A549 (cell line): ENCODE measurements around the gene ZBTB12. TPM values are rescaled to one million over a fixed set of nuclear protein-coding genes. Genes with fewer than 3 reads are reported as not detected.

Source experiments
- ATAC-seq, 2 experiments: fragments of 200-7000 bp in 1 of 2; fragments of >200 bp in 1 of 2; cut with Nextera tagmentation in 1 of 2; cut with Tn5 transposase in 1 of 2; 3 replicates each; pipeline versions ENCODE4 v1.8.0 to v1.9.1; 2018 to 2020; ENCODE audit warnings: mild to moderate bottlenecking in 1 of 2, moderate library complexity in 1 of 2
- CTCF ChIA-PET: fragments of 300-600 bp; sonication (Branson Sonifier 250); formaldehyde crosslinking; extraction: SDS; loops from one replicate; lab custom pipeline; 2021; ENCODE audit warnings: antibody characterized with exemption, inconsistent platforms; lab: Yijun Ruan, JAX
- POLR2A ChIA-PET: fragments of 350-600 bp; formaldehyde crosslinking; extraction: SDS; loops from one replicate; lab custom pipeline; 2021; ENCODE audit warnings: antibody characterized with exemption, inconsistent platforms; lab: Yijun Ruan, JAX
- DNase-seq, 2 experiments: peaks; one replicate each; pipeline versions ENCODE4 v3.0.0 to v3.0.0-alpha.2; 2011 to 2016; ENCODE audit warnings: low read depth in 1 of 2, low spot score in 1 of 2
- FAIRE-seq: peaks from 2 replicates; lab custom pipeline; 2011; peaks lifted over from hg19 to GRCh38; lab: Jason Lieb, UNC
- H3K27ac ChIP-seq, 2 experiments: fragments of >200 bp; sonication (Bioruptor Twin); formaldehyde crosslinking; 3 replicates each; pipeline ENCODE4 v1.5.1; 2016 to 2017
- H3K4me1 ChIP-seq: fragments of >200 bp; sonication (Bioruptor Twin); formaldehyde crosslinking; 3 replicates; pipeline ENCODE4 v1.6.1; 2016
- H3K4me2 ChIP-seq: fragments of >200 bp; sonication (Bioruptor Twin); formaldehyde crosslinking; 3 replicates; pipeline ENCODE4 v1.6.1; 2016
- H3K4me3 ChIP-seq: fragments of >200 bp; sonication (Bioruptor Twin); formaldehyde crosslinking; 3 replicates; pipeline ENCODE4 v1.5.1; 2016
- H3K9me3 ChIP-seq: fragments of >200 bp; sonication (Bioruptor Twin); formaldehyde crosslinking; 3 replicates; pipeline ENCODE4 v1.6.1; 2016
- ATOH8 ChIP-seq: fragments of 250-450 bp; sonication (Bioruptor Pico); IDR thresholded peaks from 2 replicates; pipeline ENCODE4 v1.5.0; 2020; ENCODE audit warnings: low read depth, mild to moderate bottlenecking, moderate library complexity
- CEBPB ChIP-seq, 2 experiments: fragments of >200 bp in 1 of 2; sonication (Bioruptor Twin) in 1 of 2; formaldehyde crosslinking in 1 of 2; IDR thresholded peaks; 2 replicates each; pipeline ENCODE4 v1.6.1; 2012 to 2016
- EP300 ChIP-seq, 2 experiments: fragments of >200 bp; sonication (Bioruptor Twin); formaldehyde crosslinking; IDR thresholded peaks; 2 replicates in 1 of 2; 3 replicates in 1 of 2; pipeline ENCODE4 v1.6.1; 2016 to 2017
- FOXS1 ChIP-seq: fragments of 250-450 bp; sonication (Bioruptor Pico); IDR thresholded peaks from 2 replicates; pipeline ENCODE4 v1.5.0; 2020; ENCODE audit warnings: mild to moderate bottlenecking, moderate library complexity
- GATA3 ChIP-seq: IDR thresholded peaks from 2 replicates; pipeline ENCODE4 v1.6.1; 2012; ENCODE audit warnings: borderline replicate concordance
- HES2 ChIP-seq: fragments of >200 bp; sonication (Bioruptor Twin); formaldehyde crosslinking; IDR thresholded peaks from 2 replicates; pipeline ENCODE4 v1.6.1; 2016
- HOXB13 ChIP-seq: fragments of 250-450 bp; sonication (Bioruptor Pico); IDR thresholded peaks from 2 replicates; pipeline ENCODE4 v1.5.0; 2020; ENCODE audit warnings: low read depth, mild to moderate bottlenecking, moderate library complexity
- JUNB ChIP-seq: fragments of >200 bp; sonication (Bioruptor Twin); formaldehyde crosslinking; IDR thresholded peaks from 2 replicates; pipeline ENCODE4 v1.6.1; 2016
- KDM1A ChIP-seq: fragments of 200-600 bp; sonication (generic); IDR thresholded peaks from 2 replicates; pipeline ENCODE4 v1.6.1; 2016; ENCODE audit warnings: low read depth, mild to moderate bottlenecking
- MAFK ChIP-seq: fragments of 450-650 bp; IDR thresholded peaks from 2 replicates; pipeline ENCODE4 v1.6.1; 2014; ENCODE audit not compliant: partially characterized antibody
- MAX ChIP-seq: IDR thresholded peaks from 2 replicates; pipeline ENCODE4 v1.6.1; 2012
- NR3C1 ChIP-seq: fragments of >200 bp; sonication (Bioruptor Twin); formaldehyde crosslinking; IDR thresholded peaks from 3 replicates; pipeline ENCODE4 v1.6.1; 2017
- PBX3 ChIP-seq: IDR thresholded peaks from 2 replicates; pipeline ENCODE4 v1.6.1; 2012
- PHF8 ChIP-seq: fragments of 200-600 bp; sonication (generic); IDR thresholded peaks from 2 replicates; pipeline ENCODE4 v1.6.1; 2016; ENCODE audit warnings: low read depth, mild to moderate bottlenecking, antibody characterized with exemption, moderate library complexity, borderline replicate concordance
- RAD21 ChIP-seq, 2 experiments: fragments of >200 bp in 1 of 2; sonication (Bioruptor Twin) in 1 of 2; formaldehyde crosslinking in 1 of 2; IDR thresholded peaks in 1 of 2; conservative IDR thresholded peaks in 1 of 2; 2 replicates in 1 of 2; 3 replicates in 1 of 2; pipeline ENCODE4 v1.6.1; 2012 to 2018; ENCODE audit warnings: inconsistent platforms in 1 of 2
- RFX5 ChIP-seq: fragments of 450-650 bp; IDR thresholded peaks from 2 replicates; pipeline ENCODE4 v1.7.1; 2014; ENCODE audit warnings: antibody characterized with exemption, mild to moderate bottlenecking, moderate library complexity
- RNF2 ChIP-seq: fragments of 200-600 bp; sonication (generic); IDR thresholded peaks from 2 replicates; pipeline ENCODE4 v1.6.1; 2016; ENCODE audit warnings: low read depth, mild to moderate bottlenecking, antibody characterized with exemption, moderate library complexity, borderline replicate concordance
- ZC3H11A ChIP-seq: fragments of 450-650 bp; IDR thresholded peaks from 2 replicates; pipeline ENCODE4 v1.6.1; 2014; ENCODE audit warnings: antibody characterized with exemption, mild to moderate bottlenecking
- ZSCAN20 ChIP-seq: fragments of 250-450 bp; sonication (Bioruptor Pico); IDR thresholded peaks from 2 replicates; pipeline ENCODE4 v1.8.0; 2022; ENCODE audit warnings: mild to moderate bottlenecking, moderate library complexity
- WGBS: methylation state at CpG from one replicate; pipeline ENCODE4 v1.1.6; 2017; ENCODE audit errors: missing lambda C conversion rate; 5-methylcytosine and 5-hydroxymethylcytosine counted together
- polyA plus RNA-seq, 4 experiments: library from polyadenylated mRNA; depleted of rRNA in 3 of 4; stranded (reverse); fragments of >200 nt; fragmentation: RNase III in 1 of 4; extraction: RNeasy Plus Mini Kit Qiagen cat#74134 plus additional on column Dnase treatment in 1 of 4; gene quantifications; 2 replicates in 3 of 4; 3 replicates in 1 of 4; pipeline ENCODE4 v1.2.3, GENCODE V29; 2011 to 2017
- TF ChIP-seq, protein P1 (sequence below): fragments of 250-450 bp; sonication (Bioruptor Pico); IDR thresholded peaks from 2 replicates; pipeline ENCODE4 v1.5.0; 2021; ENCODE audit warnings: mild to moderate bottlenecking, moderate library complexity, borderline replicate concordance
- TF ChIP-seq, protein P2 (sequence below): fragments of 200-600 bp; sonication (generic); IDR thresholded peaks from 2 replicates; pipeline ENCODE4 v1.6.1; 2016; ENCODE audit warnings: antibody characterized with exemption, mild to moderate bottlenecking, moderate library complexity

Gene ZBTB12
- polyA plus RNA-seq, 2 of the 4 experiments (the other 2 are of a cell fraction) = 2.2 to 10.0 TPM

DNA sequence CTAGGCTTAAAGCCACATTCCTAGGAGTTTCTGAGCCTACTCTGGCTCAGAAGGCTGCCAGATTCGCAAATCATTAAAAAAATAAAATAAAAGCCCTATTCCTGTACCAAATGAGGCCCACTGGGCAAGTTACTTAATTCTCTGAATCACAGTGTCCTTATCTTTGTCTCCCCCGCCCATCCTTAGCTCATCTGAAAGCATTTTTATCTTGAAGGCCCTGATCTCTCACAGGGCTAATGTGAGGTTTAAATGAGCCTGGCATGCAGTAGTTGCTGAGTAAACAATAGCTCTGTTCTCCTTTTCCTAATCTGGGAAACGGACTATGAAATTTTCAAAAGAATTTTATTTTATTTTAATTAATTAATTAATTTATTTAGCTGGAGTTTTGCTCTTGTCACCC is 2.1 kb upstream of the ZBTB12 start:
- no peak for DNase-seq
- no peak for FAIRE-seq
- WGBS = 79% methylated on average over 3 of the region's 3 CpGs
- peaks cover 21% of the 10 kb centered on the region for H3K4me1 ChIP-seq
- POLR2A ChIA-PET = no interaction called here
- no peak for ATAC-seq
- CTCF ChIA-PET = interaction anchor here (0.5 to 3.5 kb wide), 3 partner anchors 19 to 414 kb away, joined by 3 to 26 read pairs (median 4); no protein-coding TSS in a partner anchor
- no peak overlapping the region for H3K4me3 ChIP-seq
- no peak for TF ChIP-seq HES2
- TF ChIP-seq ZC3H11A = no peak
- TF ChIP-seq KDM1A = no peak
- TF ChIP-seq RFX5 = no peak
- no peak for TF ChIP-seq RNF2
- no peak for TF ChIP-seq HOXB13
- no peak for TF ChIP-seq MAX
- no peak for TF ChIP-seq JUNB
- TF ChIP-seq MAFK = no peak
- TF ChIP-seq, protein P1, sequence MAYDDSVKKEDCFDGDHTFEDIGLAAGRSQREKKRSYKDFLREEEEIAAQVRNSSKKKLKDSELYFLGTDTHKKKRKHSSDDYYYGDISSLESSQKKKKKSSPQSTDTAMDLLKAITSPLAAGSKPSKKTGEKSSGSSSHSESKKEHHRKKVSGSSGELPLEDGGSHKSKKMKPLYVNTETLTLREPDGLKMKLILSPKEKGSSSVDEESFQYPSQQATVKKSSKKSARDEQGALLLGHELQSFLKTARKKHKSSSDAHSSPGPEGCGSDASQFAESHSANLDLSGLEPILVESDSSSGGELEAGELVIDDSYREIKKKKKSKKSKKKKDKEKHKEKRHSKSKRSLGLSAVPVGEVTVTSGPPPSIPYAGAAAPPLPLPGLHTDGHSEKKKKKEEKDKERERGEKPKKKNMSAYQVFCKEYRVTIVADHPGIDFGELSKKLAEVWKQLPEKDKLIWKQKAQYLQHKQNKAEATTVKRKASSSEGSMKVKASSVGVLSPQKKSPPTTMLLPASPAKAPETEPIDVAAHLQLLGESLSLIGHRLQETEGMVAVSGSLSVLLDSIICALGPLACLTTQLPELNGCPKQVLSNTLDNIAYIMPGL (CRISPR knock-in tag) = no peak
- no peak for TF ChIP-seq ATOH8
- TF ChIP-seq NR3C1 = no peak
- TF ChIP-seq, protein P2, sequence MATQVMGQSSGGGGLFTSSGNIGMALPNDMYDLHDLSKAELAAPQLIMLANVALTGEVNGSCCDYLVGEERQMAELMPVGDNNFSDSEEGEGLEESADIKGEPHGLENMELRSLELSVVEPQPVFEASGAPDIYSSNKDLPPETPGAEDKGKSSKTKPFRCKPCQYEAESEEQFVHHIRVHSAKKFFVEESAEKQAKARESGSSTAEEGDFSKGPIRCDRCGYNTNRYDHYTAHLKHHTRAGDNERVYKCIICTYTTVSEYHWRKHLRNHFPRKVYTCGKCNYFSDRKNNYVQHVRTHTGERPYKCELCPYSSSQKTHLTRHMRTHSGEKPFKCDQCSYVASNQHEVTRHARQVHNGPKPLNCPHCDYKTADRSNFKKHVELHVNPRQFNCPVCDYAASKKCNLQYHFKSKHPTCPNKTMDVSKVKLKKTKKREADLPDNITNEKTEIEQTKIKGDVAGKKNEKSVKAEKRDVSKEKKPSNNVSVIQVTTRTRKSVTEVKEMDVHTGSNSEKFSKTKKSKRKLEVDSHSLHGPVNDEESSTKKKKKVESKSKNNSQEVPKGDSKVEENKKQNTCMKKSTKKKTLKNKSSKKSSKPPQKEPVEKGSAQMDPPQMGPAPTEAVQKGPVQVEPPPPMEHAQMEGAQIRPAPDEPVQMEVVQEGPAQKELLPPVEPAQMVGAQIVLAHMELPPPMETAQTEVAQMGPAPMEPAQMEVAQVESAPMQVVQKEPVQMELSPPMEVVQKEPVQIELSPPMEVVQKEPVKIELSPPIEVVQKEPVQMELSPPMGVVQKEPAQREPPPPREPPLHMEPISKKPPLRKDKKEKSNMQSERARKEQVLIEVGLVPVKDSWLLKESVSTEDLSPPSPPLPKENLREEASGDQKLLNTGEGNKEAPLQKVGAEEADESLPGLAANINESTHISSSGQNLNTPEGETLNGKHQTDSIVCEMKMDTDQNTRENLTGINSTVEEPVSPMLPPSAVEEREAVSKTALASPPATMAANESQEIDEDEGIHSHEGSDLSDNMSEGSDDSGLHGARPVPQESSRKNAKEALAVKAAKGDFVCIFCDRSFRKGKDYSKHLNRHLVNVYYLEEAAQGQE = no peak
- H3K4me2 ChIP-seq = no peak overlapping the region
- no peak overlapping the region for H3K27ac ChIP-seq
- H3K9me3 ChIP-seq = no peaks in the 10 kb centered on the region

DNA sequence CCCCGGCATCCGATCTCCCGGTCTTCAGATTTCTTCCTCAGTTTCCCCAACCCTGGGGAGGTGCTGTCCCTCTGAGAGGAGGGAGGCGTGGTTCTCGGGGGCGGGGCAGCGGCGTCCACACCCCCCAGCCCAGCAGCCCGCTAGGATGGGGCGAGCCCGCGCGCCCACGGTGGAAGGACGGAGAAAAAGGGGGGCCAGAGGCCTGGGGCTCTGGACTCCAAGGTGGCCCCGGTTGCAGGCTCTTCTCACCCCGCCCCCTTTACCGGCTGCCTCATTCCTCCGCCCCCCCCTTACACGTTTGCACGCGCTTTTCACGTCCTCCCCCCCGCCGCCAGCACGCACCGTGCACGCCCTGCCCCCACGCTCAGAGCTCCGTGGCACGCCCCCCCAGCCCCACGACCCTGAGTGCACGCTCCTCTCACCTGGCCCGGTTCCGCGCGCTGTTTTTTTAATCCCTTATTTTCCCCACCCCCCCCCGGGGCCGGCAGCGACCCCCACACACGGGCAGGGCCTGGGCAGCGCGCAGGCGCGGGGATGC is 402 bp downstream of the ZBTB12 start:
- FAIRE-seq (no peak), DNase-seq (peak; percentile 31 to 41), ATAC-seq (peak; percentile 8 to 23; a peak in 3 of 6 replicates)
- ChIA-PET CTCF (no interaction called here), POLR2A (interaction anchor here (0.6 to 0.9 kb wide), 2 partner anchors 18 to 920 kb away, joined by 3 read pairs; no protein-coding TSS in a partner anchor)
- Histone ChIP-seq H3K4me1 (peaks cover 19% of the 10 kb centered on the region), H3K4me2 (peak overlapping the region; percentile 66), H3K4me3 (peak overlapping the region; percentile 90), H3K9me3 (no peaks in the 10 kb centered on the region), H3K27ac (peak overlapping the region; percentile 98)
- TF ChIP-seq MAX = peak; percentile 10; the same call in 1 of the 2 replicates
- no peak for TF ChIP-seq PHF8
- TF ChIP-seq RAD21 (conservative IDR thresholded peaks at IDR 0.05 in 1 of 2, IDR thresholded peaks at IDR 0.05 in 1 of 2) = no peak
- TF ChIP-seq RFX5 = no peak
- no peak for TF ChIP-seq GATA3
- TF ChIP-seq ZSCAN20 (CRISPR knock-in tag) = no peak
- no peak for TF ChIP-seq EP300 (IDR thresholded peaks at IDR 0.05)
- TF ChIP-seq ZC3H11A = no peak
- TF ChIP-seq FOXS1 (CRISPR knock-in tag) = no peak
- 0 out of 2 replicates have a peak, but pooled peaks have one; percentile 3 for TF ChIP-seq PBX3
- no peak for TF ChIP-seq CEBPB (IDR thresholded peaks at IDR 0.05)
- WGBS = 2% methylated on average over 10 of the region's 45 CpGs
